NB4 (cell line): Measurements from ENCODE around the gene SMCP.

Experiments used
- CTCF ChIP-seq: IDR thresholded peaks from one replicate; pipeline ENCODE4 v1.5.1; 2012; ENCODE audit warnings: low read depth, low read length
- POLR2A ChIP-seq: IDR thresholded peaks from 2 replicates; pipeline ENCODE4 v1.6.1; 2011; ENCODE audit warnings: mild to moderate bottlenecking; ENCODE audit not compliant: insufficient read length; ENCODE audit errors: extremely low read depth
- TF ChIP-seq, protein P1 (sequence below): IDR thresholded peaks from 2 replicates; pipeline ENCODE4 v1.6.1; 2011; ENCODE audit warnings: low read depth, low read length

GRCh38 chr1:152873495-152873894 lies 4.6 kb upstream of the SMCP start:
- TF ChIP-seq CTCF (no peak), POLR2A (no peak)
- TF ChIP-seq, protein P1, sequence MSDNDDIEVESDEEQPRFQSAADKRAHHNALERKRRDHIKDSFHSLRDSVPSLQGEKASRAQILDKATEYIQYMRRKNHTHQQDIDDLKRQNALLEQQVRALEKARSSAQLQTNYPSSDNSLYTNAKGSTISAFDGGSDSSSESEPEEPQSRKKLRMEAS = no peak
